HepG2 (cell line): ENCODE measurements around the gene TNKS1BP1. TPM values are rescaled to one million over a fixed set of nuclear protein-coding genes. Genes with fewer than 3 reads are reported as not detected.

Experiments
- FLYWCH1 ChIP-seq: sonication (generic); formaldehyde crosslinking; IDR thresholded peaks from 2 replicates; pipeline ENCODE4 v1.8.1; 2023; ENCODE audit warnings: mild to moderate bottlenecking, missing genetic modification reagents
- HNRNPH1 ChIP-seq: fragments of 200-400 bp; formaldehyde crosslinking; optimal IDR thresholded peaks from 2 replicates; pipeline ENCODE3; 2017; ENCODE audit warnings: mild to moderate bottlenecking, low read depth, low read length
- MBD4 ChIP-seq: IDR thresholded peaks from 2 replicates; pipeline ENCODE4 v1.6.1; 2012; ENCODE audit warnings: low read length, inconsistent platforms, borderline replicate concordance
- MIER2 ChIP-seq: IDR thresholded peaks from 2 replicates; pipeline ENCODE4 v1.6.1; 2016; ENCODE audit warnings: missing biosample characterization, missing genetic modification reagents
- MXD4 ChIP-seq: IDR thresholded peaks from 2 replicates; pipeline ENCODE4 v1.6.1; 2016; ENCODE audit warnings: mild to moderate bottlenecking, missing biosample characterization, missing genetic modification reagents
- NCOR1 ChIP-seq: fragments of 200-600 bp; sonication (generic); IDR thresholded peaks from 2 replicates; pipeline ENCODE4 v1.7.0; 2017; ENCODE audit warnings: antibody characterized with exemption, low read length, borderline replicate concordance
- polyA plus RNA-seq, 8 experiments: library from polyadenylated mRNA; depleted of rRNA in 3 of 8; stranded (reverse) in 7 of 8; unstranded in 1 of 8; fragments of >200 nt; fragmentation: Illumina TruSeq in 4 of 8; extraction: Trizol in 4 of 8; gene quantifications; 2 replicates each; pipeline versions ENCODE4 v1.2.1 to v1.2.3, GENCODE V29; 2011 to 2016; ENCODE audit warnings: low read depth in 4 of 8, missing spikeins in 1 of 8, mixed read lengths in 1 of 8; ENCODE audit not compliant: insufficient read depth in 1 of 8
- total RNA-seq, 5 experiments: library from RNA; depleted of rRNA; stranded (reverse); fragments of >200 nt; fragmentation: Illumina TruSeq; extraction: Trizol; gene quantifications; 2 replicates each; pipeline ENCODE4 v1.2.3, GENCODE V29; 2016; ENCODE audit warnings: low read depth in 1 of 5
- TF ChIP-seq, protein P1 (sequence below): sonication (generic); formaldehyde crosslinking; IDR thresholded peaks from 2 replicates; pipeline ENCODE4 v1.4.0; 2020; ENCODE audit warnings: missing genetic modification reagents
- TF ChIP-seq, protein P2 (sequence below): sonication (generic); formaldehyde crosslinking; IDR thresholded peaks from 2 replicates; pipeline ENCODE4 v1.4.0; 2020; ENCODE audit warnings: mild to moderate bottlenecking, low read depth, missing genetic modification reagents

Gene TNKS1BP1
- total and polyA plus RNA-seq, 2 of the 13 experiments (the other 11 are each of a cell fraction or from before 2014, with no cell fraction given): 13.7 to 15.0 TPM

DNA sequence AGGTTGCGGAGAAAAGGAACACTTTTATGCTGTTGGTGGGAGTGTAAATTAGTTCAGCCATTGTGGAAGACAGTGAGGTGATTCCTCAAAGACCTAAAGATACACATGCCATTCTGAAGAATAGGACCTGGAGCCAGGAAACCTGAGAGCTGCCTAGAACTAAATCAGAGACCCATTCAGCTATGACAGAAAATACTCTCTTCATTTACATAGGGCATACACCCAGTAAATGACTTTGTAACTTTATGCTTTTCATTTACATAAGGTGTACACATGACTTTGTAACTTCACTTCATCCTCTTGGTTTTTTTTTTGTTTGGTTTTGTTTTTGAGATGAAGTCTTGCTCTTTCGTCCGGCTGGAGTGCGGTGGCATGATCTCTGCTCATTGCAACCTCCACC lies 62.6 kb downstream of the TNKS1BP1 start (continued):
- TF ChIP-seq, protein P1, sequence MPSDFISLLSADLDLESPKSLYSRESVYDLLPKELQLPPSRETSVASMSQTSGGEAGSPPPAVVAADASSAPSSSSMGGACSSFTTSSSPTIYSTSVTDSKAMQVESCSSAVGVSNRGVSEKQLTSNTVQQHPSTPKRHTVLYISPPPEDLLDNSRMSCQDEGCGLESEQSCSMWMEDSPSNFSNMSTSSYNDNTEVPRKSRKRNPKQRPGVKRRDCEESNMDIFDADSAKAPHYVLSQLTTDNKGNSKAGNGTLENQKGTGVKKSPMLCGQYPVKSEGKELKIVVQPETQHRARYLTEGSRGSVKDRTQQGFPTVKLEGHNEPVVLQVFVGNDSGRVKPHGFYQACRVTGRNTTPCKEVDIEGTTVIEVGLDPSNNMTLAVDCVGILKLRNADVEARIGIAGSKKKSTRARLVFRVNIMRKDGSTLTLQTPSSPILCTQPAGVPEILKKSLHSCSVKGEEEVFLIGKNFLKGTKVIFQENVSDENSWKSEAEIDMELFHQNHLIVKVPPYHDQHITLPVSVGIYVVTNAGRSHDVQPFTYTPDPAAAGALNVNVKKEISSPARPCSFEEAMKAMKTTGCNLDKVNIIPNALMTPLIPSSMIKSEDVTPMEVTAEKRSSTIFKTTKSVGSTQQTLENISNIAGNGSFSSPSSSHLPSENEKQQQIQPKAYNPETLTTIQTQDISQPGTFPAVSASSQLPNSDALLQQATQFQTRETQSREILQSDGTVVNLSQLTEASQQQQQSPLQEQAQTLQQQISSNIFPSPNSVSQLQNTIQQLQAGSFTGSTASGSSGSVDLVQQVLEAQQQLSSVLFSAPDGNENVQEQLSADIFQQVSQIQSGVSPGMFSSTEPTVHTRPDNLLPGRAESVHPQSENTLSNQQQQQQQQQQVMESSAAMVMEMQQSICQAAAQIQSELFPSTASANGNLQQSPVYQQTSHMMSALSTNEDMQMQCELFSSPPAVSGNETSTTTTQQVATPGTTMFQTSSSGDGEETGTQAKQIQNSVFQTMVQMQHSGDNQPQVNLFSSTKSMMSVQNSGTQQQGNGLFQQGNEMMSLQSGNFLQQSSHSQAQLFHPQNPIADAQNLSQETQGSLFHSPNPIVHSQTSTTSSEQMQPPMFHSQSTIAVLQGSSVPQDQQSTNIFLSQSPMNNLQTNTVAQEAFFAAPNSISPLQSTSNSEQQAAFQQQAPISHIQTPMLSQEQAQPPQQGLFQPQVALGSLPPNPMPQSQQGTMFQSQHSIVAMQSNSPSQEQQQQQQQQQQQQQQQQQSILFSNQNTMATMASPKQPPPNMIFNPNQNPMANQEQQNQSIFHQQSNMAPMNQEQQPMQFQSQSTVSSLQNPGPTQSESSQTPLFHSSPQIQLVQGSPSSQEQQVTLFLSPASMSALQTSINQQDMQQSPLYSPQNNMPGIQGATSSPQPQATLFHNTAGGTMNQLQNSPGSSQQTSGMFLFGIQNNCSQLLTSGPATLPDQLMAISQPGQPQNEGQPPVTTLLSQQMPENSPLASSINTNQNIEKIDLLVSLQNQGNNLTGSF (CRISPR knock-in tag): no peak
- TF ChIP-seq MIER2 (CRISPR knock-in tag): no peak
- TF ChIP-seq, protein P2, sequence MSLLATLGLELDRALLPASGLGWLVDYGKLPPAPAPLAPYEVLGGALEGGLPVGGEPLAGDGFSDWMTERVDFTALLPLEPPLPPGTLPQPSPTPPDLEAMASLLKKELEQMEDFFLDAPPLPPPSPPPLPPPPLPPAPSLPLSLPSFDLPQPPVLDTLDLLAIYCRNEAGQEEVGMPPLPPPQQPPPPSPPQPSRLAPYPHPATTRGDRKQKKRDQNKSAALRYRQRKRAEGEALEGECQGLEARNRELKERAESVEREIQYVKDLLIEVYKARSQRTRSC (CRISPR knock-in tag): no peak
- no peak for TF ChIP-seq NCOR1
- TF ChIP-seq FLYWCH1 (CRISPR knock-in tag): no peak
- TF ChIP-seq MXD4 (CRISPR knock-in tag): no peak
- no peak for TF ChIP-seq HNRNPH1
- TF ChIP-seq MBD4: no peak
- TF ChIP-seq, all 625 proteins: peak for 0
